HepG2 (cell line): ENCODE results near the gene SYCE1. TPM values are rescaled to one million over a fixed set of nuclear protein-coding genes. Genes with fewer than 3 reads are reported as not detected.

Source experiments
- AGO1 ChIP-seq: fragments of 200-400 bp; formaldehyde crosslinking; IDR thresholded peaks from 2 replicates; pipeline ENCODE4 v1.6.1; 2017; ENCODE audit warnings: mild to moderate bottlenecking, low read depth, low read length, moderate library complexity; ENCODE audit not compliant: poor library complexity, severe bottlenecking
- ARID4A ChIP-seq: sonication (generic); formaldehyde crosslinking; IDR thresholded peaks from 2 replicates; pipeline ENCODE4 v1.5.0; 2020; ENCODE audit warnings: mild to moderate bottlenecking, missing genetic modification reagents, borderline replicate concordance
- ARID5B ChIP-seq: IDR thresholded peaks from 2 replicates; pipeline ENCODE4 v1.4.0; 2020; ENCODE audit warnings: mild to moderate bottlenecking, missing genetic modification reagents
- ATF7-NPFF ChIP-seq: sonication (generic); formaldehyde crosslinking; IDR thresholded peaks from 2 replicates; pipeline ENCODE4 v1.8.1; 2023; ENCODE audit warnings: mild to moderate bottlenecking, low read depth, missing genetic modification reagents, moderate library complexity
- FOXK1 ChIP-seq: sonication (generic); formaldehyde crosslinking; IDR thresholded peaks from 2 replicates; pipeline ENCODE4 v1.4.0; 2020; ENCODE audit warnings: low read depth, missing genetic modification reagents, borderline replicate concordance
- MAZ ChIP-seq, 2 experiments: sonication (generic) in 1 of 2; formaldehyde crosslinking in 1 of 2; IDR thresholded peaks; 2 replicates each; pipeline versions ENCODE4 v1.5.0 to v1.6.1; 2012 to 2020; ENCODE audit warnings: low read depth in 2 of 2, mild to moderate bottlenecking in 2 of 2, borderline replicate concordance in 1 of 2, improper control_type of control experiment in 1 of 2, low read length in 1 of 2, missing genetic modification reagents in 1 of 2, moderate library complexity in 1 of 2
- MXI1 ChIP-seq: IDR thresholded peaks from 3 replicates; pipeline ENCODE4 v1.6.1; 2012; ENCODE audit warnings: low read depth, low read length, inconsistent platforms, borderline replicate concordance
- NKX3-1 ChIP-seq: sonication (generic); formaldehyde crosslinking; IDR thresholded peaks from 2 replicates; pipeline ENCODE4 v1.5.0; 2020; ENCODE audit warnings: missing genetic modification reagents
- SNAPC2 ChIP-seq: sonication (generic); formaldehyde crosslinking; IDR thresholded peaks from 2 replicates; pipeline ENCODE4 v1.8.1; 2022; ENCODE audit warnings: mild to moderate bottlenecking, missing genetic modification reagents
- TCF12 ChIP-seq, 2 experiments: fragments of 450-650 bp in 1 of 2; sonication (generic) in 1 of 2; formaldehyde crosslinking in 1 of 2; IDR thresholded peaks; 2 replicates each; pipeline versions ENCODE4 v1.6.1 to v1.8.0; 2017 to 2022; ENCODE audit warnings: antibody characterized with exemption in 1 of 2, mild to moderate bottlenecking in 1 of 2, missing genetic modification reagents in 1 of 2, moderate library complexity in 1 of 2
- ZNF362 ChIP-seq: sonication (generic); formaldehyde crosslinking; IDR thresholded peaks from 2 replicates; pipeline ENCODE4 v1.4.0; 2020; ENCODE audit warnings: missing genetic modification reagents, mild to moderate bottlenecking, borderline replicate concordance
- ZNF430 ChIP-seq: sonication (generic); formaldehyde crosslinking; IDR thresholded peaks from 2 replicates; pipeline ENCODE4 v1.9.0; 2021; ENCODE audit warnings: mild to moderate bottlenecking, missing genetic modification reagents
- ZNF563 ChIP-seq: sonication (generic); formaldehyde crosslinking; IDR thresholded peaks from 2 replicates; pipeline ENCODE4 v1.8.0; 2022; ENCODE audit warnings: mild to moderate bottlenecking, moderate library complexity, missing genetic modification reagents
- ZNF569 ChIP-seq: sonication (generic); formaldehyde crosslinking; IDR thresholded peaks from 2 replicates; pipeline ENCODE4 v1.5.0; 2020; ENCODE audit warnings: mild to moderate bottlenecking, missing genetic modification reagents, moderate library complexity, borderline replicate concordance
- ZSCAN21 ChIP-seq: sonication (generic); formaldehyde crosslinking; IDR thresholded peaks from 2 replicates; pipeline ENCODE4 v1.8.0; 2022; ENCODE audit warnings: mild to moderate bottlenecking, missing genetic modification reagents, moderate library complexity, borderline replicate concordance
- polyA plus RNA-seq, 8 experiments: library from polyadenylated mRNA; depleted of rRNA in 3 of 8; stranded (reverse) in 7 of 8; unstranded in 1 of 8; fragments of >200 nt; fragmentation: Illumina TruSeq in 4 of 8; extraction: Trizol in 4 of 8; gene quantifications; 2 replicates each; pipeline versions ENCODE4 v1.2.1 to v1.2.3, GENCODE V29; 2011 to 2016; ENCODE audit warnings: low read depth in 4 of 8, missing spikeins in 1 of 8, mixed read lengths in 1 of 8; ENCODE audit not compliant: insufficient read depth in 1 of 8
- total RNA-seq, 5 experiments: library from RNA; depleted of rRNA; stranded (reverse); fragments of >200 nt; fragmentation: Illumina TruSeq; extraction: Trizol; gene quantifications; 2 replicates each; pipeline ENCODE4 v1.2.3, GENCODE V29; 2016; ENCODE audit warnings: low read depth in 1 of 5

The SYCE1 gene
- total and polyA plus RNA-seq, 2 of the 13 experiments (the other 11 are each of a cell fraction or from before 2014, with no cell fraction given), result not detected

- TF ChIP-seq ATF7-NPFF (CRISPR knock-in tag) (peak; percentile 41; the same call in 1 of the 2 replicates), ZNF430 (peak; percentile 72; the same call in 1 of the 2 replicates), NKX3-1 (CRISPR knock-in tag) (peak; percentile 45; the same call in 1 of the 2 replicates), MXI1 (peak; percentile 16; the same call in 1 of the 3 replicates), ZNF569 (0 out of 2 replicates have a peak, but pooled peaks have one; percentile 59), ARID4A (peak; percentile 56; the same call in 1 of the 2 replicates), TCF12 (IDR thresholded peaks at IDR 0.05) (no peak), TCF12 (CRISPR knock-in tag; IDR thresholded peaks at IDR 0.05) (0 out of 2 replicates have a peak, but pooled peaks have one; percentile 54), ZSCAN21 (CRISPR knock-in tag) (peak; percentile 22; the same call in 1 of the 2 replicates), ZNF563 (CRISPR knock-in tag) (peak; percentile 57; the same call in 1 of the 2 replicates), SNAPC2 (0 out of 2 replicates have a peak, but pooled peaks have one; percentile 47), MAZ (IDR thresholded peaks at IDR 0.05; ENCODE audit: borderline replicate concordance, low read depth, low read length) (no peak), MAZ (CRISPR knock-in tag; IDR thresholded peaks at IDR 0.05; ENCODE audit: low read depth) (peak; percentile 82), AGO1 (peak; percentile 64), ARID5B (CRISPR knock-in tag) (peak; percentile 65; the same call in 1 of the 2 replicates), FOXK1 (peak; percentile 31; the same call in 1 of the 2 replicates), ZNF362 (no peak)
- TF ChIP-seq, all 625 proteins: peak for 194
These were observed 45.1 kb downstream of the SYCE1 start (continued) for GRCh38 chr10:133520193-133520738.
